Dermis microvascular lymphatic vessel endothelial cell (primary cell): ENCODE measurements around the gene CNGA4. TPM values are rescaled to one million over a fixed set of nuclear protein-coding genes. Genes with fewer than 3 reads are reported as not detected.
"Not testable (repeated sequence)": the region's sequence is repeated elsewhere in the genome, so short reads cannot be mapped to it uniquely, and the experiment has no call there.

Experiments
- DNase-seq, 2 donors: peaks; one replicate each; pipeline versions ENCODE4 v3.0.0 to v3.0.0-alpha.2; 2010; ENCODE audit warnings: low read depth in 2 of 2
- total RNA-seq: library from RNA; depleted of rRNA; stranded (reverse); fragments of >200 nt; gene quantifications from 2 replicates; pipeline ENCODE4 v1.2.1, GENCODE V29; 2014

CNGA4 gene
- total RNA-seq, 1 donor from 2014 or later, result not detected

DNA sequence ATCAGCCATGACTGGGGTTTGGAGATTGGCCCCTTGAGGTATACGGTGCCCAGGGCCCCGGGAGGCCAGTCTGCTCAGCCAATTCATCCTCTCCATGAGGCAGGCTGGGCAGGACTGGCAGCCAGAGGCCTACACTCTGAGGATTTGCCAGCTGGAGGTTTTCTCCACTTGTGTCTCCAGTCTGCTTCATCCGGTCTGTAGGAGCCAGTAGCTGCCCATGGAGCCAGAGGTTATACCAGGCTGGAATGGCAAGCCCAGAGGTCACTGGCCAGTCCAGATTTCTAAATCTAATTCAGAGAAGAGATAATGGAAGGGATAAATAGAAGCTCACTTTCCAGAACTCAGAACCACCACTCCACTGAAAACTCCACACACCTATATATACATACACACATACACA is 14.5 kb upstream of the CNGA4 start:
- DNase-seq, result no peak

DNA sequence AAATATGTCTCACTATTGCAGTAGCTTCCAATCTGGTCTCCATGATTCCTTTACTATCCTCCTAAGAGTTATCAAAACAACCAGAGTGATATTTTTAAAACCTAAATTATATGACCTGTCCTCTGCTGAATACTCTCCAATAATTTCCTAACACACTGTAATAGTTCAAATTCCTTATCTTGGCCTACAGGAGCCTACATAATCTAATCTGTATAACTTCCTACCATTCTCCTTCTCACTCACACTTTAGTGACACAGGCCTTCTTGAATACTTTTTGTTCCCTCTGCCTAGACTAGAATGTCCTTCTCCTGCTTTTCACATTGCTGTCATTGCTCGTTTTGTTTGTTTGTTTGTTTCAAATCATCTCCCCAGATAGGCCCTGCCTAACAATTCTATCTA is 13.9 kb upstream of the CNGA4 start:
- DNase-seq, result no peak

DNA sequence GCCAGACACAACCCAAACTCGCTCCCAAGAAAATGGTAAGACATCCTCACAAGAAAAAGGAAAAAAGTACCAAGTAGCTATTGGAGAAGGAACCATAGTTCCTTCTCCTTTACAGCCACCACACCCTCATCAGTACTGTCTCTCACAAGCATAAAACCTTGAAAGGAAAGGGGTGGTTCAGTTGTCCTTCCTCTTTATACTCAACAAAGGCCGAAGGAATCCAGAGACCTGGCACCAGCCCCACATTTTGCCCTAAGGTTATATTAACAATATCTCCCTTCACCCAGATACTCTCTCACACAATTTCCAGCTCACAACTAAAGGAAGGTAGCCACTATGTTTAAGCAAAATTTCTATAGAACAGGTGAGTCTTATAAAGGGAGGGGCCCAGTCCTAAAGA is 13.0 kb upstream of the CNGA4 start:
- peak in 1 of 2 donors; percentile 17 for DNase-seq

DNA sequence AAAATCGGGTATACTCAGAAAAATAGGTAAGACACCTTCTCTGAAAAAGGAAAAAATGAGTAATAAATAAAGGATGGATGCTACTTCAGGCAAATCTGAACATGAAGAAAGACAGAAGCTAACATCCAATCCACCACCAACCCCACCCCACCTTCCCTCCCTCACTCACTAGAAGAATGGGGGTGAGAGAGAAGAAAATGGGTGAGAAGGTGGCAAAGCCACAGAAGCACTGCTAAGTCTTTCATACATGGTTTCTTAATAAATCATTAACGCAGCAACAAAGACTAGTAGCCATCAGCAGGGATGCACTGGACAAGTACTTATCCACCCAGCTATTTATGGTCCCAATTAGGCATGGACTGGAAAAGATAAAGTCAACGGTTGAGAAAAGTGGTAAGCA is 10.4 kb upstream of the CNGA4 start:
- DNase-seq, result no peak

DNA sequence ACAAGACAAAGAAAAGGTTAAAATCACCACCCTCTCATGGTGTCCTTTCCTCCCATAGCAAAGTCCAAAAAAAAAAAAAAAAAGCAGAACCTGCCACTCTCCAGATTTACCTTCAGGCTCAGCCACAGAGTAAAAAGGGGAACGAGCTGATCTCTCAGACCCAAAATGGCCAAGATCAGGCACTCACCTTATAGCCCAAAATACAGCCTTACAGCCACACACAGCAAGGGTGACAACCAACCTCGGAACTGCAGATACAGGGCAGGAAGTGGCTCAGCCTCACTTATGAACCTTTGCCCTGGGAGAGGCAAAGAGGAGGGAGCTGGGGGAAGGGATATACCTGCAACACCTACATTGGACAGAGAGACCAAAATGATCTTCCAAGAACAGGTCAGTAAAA is 9.0 kb upstream of the CNGA4 start:
- DNase-seq, result no peak

DNA sequence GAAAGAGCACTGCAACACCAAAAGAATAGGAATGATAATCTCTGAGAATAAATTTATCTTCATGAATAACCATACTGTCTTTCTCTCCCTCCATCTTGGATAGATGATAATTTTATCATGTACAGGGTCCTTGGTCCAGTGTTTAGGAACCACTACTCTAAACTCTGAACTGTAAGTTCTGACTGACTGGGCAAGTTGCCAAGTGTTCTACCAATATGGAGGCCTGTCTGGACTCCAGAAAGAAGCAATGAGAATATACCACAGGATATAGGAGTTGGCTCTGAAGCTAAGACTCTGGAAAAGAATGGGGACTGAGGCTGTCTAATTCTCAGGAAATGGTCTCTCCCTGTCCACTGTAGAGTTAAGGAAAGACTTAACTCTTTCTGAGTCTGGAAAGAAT is 6.0 kb upstream of the CNGA4 start:
- no peak for DNase-seq

DNA sequence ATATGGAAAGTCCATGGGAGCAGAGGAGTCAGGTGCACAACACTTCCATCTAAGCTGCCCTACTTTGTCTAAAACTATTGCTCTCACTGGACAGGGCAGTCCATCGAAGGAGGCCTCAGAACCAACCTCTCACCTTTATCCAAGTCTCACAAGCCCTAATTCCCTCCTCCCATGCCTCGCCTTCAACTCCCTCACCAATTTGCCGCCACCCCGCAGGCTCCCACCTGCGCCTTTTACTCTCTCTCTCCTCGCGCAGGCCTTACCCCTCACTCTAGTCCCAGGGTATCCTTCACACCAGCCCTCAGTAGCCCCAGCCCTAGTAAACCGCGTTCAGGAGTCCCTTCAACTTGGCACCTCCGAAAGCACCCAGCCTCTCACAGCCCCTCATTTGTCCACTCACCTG is 4.9 kb upstream of the CNGA4 start:
- no peak for DNase-seq

DNA sequence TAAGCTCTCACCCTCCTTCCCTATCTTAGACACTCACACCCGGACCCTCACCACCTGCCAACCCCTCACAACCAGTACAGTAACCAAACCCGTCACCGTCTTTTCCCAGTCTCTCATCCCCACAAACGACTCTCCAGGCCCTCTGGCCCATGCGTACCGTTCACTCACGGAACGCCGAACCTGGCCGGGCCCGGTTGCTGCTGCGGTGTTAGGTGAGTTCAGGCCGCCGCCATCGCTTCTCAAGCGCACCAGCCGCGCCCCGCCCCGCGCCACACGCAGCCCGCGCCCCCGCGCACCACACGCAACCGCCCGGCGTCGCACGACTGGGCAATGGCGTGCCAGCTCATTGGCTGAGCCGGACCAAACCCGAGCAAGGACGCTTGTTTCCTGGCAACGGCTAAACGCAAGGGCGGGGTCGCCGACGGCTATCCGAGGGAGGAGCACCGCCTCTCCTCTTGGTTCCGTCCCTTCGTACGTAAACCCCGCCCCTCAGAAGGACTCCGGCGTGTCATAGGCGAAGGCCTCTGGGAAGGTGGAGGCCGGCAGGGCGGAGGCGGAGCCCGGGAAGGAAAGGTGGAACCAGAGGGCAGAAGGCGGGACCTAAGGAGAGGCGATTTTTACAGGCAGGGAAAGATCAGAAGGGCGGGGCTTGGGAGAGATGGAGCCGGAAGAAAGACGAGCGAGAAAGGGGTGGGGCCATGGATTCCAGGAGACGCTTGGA is 4.3 kb upstream of the CNGA4 start, which contains the start of gene FHIP1B:
Gene FHIP1B, minus strand, starts transcription at position 250 of the 721 bp plus-strand sequence. CDS start 10,120 bp downstream, outside the sequence.
- DNase-seq, result peak; percentile 99 to 100

DNA sequence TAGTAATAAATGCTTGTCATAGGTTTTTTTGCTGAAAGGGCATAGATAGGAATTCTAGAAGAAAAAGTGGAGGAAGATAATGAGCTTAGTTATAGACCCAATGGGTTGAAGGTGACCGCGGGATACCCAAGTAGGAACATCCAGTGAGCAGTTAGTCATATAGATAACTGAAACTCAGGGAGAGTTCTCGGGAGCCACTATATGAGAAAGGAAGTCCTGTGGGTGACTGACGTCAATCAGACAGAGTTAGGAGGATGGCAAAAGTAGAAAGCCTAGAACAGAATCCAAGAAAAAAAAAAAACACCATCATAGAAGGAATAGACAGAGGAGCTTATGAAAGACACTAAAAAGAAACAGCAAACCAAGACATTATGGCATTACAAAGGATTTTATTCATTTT is 1.6 kb upstream of the CNGA4 start:
- no peak for DNase-seq

DNA sequence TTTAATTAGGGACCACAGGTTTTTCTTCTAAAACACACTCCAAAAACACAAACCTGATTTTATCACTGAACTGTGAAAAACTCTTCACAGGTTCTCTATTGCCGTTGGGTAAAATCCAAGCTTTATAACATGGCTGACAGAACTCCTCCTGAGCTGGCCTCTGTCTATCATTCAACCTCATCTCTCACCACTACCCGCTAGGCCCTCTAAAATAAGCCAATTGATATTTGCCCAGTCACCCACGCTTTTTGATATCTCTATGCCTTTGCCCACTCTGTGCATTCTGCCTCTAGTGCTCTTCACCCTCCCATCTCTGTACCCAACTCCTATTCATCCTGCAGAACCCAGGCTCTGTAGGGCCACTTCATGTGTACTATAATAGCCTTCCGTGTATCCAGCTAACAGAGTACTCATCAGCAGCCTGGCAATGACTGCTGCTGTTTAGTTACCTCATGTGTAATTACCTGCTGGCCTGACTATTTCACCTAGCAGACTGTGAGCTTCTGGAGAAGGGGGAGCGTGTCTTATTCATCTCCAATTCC is 1.1 kb upstream of the CNGA4 start:
- DNase-seq, result no peak

DNA sequence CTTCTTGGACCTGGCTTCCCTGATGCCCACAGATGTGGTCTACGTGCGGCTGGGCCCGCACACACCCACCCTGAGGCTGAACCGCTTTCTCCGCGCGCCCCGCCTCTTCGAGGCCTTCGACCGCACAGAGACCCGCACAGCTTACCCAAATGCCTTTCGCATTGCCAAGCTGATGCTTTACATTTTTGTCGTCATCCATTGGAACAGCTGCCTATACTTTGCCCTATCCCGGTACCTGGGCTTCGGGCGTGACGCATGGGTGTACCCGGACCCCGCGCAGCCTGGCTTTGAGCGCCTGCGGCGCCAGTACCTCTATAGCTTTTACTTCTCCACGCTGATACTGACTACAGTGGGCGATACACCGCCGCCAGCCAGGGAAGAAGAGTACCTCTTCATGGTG is 1.2 kb downstream of the CNGA4 start:
- no peak for DNase-seq

DNA sequence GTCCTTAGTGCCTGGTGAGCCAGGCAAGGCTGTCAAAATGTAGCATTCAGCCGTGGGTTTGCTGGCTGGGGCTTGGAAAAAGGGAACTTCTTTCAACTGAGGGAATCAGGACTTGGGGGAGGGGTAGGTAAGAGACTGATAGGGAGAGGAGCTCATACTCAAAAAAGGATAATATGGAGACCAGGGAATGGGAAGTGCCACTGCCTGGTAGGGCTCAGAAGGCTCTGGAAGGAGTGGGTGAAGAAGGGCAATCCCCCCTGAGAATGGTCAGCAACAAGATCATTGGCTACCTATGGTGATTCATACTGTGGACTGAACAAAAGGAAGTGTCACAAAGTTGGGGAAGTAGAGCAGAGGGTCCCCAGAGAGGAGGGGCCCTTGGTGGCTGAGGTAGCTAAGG is 1.9 kb downstream of the CNGA4 start:
- no peak for DNase-seq

DNA sequence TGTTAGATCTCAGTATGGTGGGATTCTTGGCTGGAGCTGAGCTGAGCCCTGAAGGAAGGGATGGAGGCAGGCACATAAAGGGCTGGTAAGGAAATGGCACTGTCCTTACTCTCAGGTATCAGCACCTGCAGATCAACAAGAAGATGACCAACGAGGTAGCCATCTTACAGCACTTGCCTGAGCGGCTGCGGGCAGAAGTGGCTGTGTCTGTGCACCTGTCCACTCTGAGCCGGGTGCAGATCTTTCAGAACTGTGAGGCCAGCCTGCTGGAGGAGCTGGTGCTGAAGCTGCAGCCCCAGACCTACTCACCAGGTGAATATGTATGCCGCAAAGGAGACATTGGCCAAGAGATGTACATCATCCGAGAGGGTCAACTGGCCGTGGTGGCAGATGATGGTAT is 2.4 kb downstream of the CNGA4 start:
- DNase-seq, result no peak

DNA sequence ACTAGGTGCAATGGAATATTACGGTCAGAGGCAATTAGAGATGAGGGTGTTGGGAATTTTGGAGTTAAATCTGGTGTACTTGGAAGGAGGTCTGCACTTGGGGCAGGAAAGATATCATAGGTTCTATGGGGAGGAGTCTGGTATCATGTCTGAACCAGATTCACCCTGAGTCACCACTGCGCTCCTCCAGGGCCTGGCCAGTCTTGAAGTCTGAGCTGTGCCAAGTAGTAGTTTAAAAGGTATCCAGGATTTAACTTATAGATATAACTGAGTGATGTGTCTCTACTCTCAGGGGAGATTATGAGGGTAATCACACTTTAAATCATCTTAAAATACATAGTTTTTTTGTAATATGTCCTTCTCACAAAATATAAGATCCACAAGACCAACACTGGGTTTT is 6.6 kb downstream of the CNGA4 start:
- DNase-seq, result no peak

DNA sequence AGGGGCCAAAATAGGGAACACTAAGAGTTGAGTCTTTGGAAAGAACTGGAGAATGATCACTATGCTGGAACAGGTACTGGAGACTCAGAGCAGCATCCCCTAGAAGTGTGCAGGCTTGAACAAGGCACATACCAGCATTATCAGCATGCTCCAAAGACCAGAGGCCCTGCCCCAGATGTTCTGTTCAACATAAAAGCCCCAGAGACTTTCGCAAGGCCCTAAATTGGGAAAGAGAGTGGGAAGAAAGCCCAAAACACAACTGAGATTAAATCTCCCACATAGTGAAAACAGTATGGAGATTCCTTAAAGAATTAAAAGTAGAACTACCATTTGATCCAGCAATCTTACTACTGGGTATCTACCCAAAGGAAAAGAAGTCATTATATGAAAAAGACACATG is 9.4 kb downstream of the CNGA4 start:
- no peak for DNase-seq

DNA sequence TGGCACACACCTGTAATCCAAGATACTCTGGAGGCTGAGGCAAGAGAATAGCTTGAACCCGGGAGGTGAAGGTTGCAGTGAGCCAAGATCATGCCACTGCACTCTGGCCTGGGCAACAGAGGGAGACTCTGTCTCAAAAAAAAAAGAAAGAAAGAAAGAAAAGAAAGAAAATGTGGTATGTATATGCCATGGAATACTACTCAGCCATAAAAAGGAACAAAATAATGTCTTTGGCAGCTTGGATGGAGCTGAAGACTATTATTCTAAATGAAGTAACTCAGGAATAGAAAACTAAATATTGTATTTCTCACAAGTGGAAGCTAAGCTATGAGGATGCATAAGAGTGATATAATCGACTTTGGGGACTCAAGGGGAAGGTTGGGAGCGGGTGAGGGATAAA is 10.0 kb downstream of the CNGA4 start:
- DNase-seq, result not testable (repeated sequence)

DNA sequence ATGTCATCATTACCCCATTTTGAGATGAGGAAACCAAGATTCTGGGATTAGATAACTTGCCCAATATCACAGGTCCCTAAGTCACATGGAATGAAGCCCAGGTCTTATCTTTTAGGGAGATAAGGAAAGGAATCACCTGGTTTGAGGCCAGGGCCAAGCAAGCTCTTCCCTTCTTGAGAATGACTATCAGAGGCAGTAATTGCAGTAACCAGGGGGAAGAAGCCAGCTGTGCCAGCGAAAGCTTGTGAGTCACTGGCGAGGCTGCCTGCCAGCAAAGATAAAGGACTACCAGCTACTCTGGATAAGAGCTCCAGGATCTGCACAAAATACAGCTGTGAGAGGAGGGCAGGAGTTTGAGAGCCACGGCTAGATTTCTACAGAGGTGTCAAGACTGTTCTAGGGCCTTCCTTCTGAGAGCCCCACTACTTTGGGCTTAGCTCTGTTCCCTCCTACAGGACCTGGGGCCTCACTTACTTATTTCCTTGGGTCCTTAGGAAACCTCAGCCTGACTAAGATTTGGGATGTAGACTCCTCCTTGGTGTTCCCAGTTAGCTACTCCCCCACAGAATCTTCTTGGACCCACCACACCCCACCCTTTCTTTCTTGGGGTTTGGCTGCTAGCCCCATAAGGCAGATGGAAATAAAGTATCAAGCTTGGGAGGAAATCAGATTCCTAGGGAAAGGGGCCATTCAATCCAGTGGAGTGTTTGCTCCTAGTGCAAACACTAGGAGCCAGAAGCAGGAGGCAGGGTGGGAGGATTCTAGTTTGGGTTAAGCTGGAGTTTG is 11.1 kb downstream of the CNGA4 start:
- peak in 1 of 2 donors; percentile 52 for DNase-seq

DNA sequence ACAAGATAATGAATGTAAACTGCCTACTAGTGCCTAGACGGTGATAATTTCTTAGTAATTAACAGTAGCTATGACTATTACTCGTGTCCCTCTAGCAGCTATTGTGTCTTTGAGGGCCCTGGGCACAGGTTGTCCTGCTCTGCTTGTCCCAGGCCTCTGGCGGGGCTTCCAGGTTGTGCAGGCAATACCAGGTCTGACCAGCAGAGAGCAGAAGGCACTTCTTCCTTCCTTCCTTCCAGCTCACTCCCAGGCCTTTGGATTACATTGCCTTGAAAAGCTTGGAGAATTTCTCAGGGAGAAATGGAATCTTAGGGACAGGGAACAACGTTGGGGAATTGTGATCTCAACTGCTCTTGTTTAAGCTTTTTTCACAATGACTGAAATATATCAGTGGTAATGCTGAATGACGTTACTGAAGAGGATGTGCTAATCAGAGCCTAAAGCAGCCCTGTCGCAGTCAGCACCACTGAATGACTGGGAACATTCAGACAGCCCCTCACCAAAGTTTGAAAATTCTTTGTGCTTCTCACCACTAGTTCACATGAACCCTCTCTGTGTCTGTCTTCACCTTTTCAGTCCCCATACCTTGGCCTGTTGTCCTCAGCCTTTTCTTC is 12.3 kb downstream of the CNGA4 start:
- DNase-seq, result peak; percentile 41 to 59

DNA sequence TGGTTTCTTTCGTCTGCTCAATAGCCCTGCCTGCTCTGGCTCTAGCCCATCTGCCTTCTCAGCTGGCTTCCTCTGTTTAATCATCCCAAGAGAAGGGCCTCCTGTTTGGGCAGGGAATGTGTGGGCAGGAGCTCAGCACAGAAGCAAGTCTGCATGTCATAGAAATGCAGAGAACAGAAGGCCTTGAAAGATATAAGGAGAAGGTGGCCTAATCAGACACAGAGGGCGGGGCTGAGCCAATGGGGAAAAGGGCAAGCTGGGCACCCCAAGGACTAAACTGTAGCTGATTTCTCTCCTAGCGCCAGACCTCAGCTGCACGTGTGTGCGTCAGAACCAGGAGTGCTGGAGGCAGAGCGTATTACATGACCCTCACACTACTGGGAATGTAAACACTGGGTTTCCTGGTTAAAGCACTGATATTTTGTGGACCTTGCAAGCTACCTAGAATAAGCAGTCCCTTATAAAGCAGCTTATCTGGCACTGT is 13.1 kb downstream of the CNGA4 start:
- no peak for DNase-seq

DNA sequence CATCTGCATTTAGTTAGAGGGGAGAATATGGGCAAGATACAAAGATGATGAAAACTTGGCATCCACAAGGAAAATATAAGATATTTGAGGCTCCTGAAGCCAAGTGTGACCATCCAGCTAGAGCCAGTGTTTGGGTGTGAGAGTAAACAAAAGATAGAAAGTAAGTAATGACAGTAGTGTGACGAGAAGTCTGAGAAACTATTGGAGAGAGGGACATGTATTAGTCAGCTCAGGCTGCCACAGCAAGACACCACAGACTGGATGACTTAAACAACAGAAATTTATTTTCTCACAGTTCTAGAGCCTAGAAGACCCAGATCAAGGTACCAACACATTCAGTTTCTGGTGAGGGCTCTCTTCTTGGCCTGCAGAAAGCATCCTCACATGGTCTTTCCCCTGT is 14.3 kb downstream of the CNGA4 start:
- DNase-seq, result no peak

DNA sequence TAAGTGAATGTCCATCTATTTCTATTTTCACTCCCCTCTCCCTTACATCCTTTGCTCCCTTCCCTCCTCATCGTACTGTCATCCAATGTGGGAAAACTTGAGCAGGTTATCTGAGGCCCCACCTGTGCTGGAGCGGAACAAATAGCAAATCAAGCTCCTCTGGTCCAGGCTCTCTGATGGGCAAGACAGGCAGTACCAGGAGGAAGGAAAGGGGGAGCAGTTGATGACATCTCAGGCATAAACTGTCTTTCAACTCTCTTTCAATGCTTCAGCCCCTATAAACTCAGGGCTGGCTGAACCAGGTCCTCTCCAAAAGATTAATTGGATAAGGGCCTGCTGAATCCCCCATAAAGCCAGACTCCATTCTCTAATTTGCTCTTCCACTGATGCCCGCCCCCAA is 19.3 kb downstream of the CNGA4 start:
- DNase-seq, result no peak

DNA sequence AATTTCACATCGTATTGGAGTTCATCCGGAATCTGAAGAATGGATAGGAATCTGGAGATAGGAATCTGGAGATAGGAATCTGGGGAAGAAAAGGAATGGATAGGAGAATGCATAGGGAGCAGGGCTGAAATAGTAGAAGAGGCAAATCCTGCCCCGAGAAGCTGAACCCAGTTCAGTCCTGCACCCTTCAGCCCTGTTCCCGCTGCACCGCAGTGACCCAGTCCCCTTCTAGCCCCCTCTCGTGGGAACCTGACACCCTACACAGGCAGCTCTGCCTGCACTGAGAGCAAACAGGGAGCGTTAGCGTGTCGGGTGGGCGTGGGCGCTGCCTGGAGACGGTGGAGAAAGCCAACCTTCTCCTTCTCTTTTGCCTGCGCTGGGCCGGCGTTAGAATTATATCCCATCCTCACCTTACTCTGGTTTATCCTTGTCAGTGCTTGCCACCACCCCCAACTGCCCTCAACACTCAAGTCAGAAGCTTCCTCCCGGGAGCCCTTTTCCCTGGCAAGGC is 19.7 kb downstream of the CNGA4 start:
- DNase-seq, result no peak
